ENCODE measurements around the gene GNL3L.
"Not testable (repeated sequence)": the region's sequence is repeated elsewhere in the genome, so short reads cannot be mapped to it uniquely, and the experiment has no call there.

GNL3L gene, protein sequence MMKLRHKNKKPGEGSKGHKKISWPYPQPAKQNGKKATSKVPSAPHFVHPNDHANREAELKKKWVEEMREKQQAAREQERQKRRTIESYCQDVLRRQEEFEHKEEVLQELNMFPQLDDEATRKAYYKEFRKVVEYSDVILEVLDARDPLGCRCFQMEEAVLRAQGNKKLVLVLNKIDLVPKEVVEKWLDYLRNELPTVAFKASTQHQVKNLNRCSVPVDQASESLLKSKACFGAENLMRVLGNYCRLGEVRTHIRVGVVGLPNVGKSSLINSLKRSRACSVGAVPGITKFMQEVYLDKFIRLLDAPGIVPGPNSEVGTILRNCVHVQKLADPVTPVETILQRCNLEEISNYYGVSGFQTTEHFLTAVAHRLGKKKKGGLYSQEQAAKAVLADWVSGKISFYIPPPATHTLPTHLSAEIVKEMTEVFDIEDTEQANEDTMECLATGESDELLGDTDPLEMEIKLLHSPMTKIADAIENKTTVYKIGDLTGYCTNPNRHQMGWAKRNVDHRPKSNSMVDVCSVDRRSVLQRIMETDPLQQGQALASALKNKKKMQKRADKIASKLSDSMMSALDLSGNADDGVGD

DNA sequence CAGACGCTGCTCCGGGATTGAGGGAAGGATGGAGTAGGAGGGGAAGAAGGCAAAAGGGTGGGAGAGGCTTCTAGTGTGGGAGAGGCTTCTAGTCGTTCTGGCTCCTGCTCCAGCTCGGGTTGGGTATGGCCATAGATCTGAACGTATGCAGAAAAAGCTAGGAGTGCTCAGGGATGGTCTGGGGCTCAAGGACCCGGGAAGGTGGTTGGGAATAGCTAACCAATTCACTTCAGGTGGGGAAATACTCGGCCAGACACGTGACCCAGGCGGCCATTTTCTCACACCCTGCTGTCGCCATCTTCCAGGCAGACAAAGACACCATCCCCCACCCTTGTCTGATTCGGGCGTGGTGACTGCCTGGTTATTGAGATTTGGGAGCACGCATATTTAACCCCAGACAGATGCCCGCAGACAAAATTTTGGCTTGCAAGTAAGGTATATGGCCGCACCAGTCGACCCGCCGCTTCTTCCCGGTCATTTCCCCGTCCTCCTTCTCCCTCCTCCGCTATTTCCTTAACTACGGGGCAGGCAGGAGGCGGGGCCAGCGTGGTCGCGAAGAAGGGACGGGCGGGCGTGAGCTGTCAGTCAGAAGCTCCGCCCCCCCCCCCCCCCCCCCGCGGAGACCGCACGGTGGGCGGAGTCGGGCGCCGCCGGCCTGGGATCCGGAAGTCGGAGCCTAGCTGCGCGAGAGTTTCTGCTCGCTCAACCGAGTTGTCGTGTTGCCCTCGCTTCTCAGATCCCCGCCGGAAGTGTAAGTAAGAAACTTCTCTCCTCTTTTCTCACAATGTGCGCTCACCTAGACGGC lies at the start of gene GNL3L:
Gene GNL3L (plus strand): TSS at position 668 of the 805 bp plus-strand sequence. CDS start 2,348 bp downstream, outside the sequence.
- peak; percentile 67 for DNase-seq

DNA sequence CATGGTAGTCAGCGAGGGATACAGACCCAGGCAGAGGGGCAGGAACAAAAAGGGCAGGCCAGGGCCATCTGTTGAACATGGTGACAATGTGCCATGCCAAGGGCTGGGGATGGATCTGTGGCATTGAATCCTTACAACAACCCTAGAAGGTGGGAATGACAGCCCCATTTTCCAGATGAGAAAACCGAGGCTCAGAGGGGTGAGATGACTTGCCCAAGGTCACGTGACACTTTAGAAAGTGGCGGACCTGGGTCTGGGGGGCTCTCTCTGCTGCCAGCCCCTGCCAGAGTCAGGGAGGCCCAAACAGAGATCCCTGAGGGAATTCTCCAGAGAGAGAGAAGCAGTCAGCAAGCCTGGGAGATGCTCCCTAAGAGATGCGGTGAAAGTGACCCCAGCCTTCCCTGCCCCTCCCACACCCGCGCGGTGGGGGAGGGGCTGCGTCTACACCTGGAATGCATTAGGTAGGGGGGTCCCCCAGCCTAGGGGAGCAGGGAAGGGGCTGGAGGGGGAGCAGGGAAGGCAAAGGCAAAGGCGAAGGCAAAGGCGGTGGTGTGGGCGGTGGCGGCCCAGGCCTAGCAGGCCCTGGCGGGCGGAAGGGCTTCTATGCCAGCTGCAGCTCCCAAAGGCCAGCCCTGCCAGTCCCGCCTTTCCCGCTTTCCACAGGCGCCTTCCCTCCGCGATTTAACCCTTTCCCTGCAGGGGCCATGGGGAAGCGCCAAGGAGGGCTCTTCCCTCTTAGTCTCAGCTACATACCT lies 47.0 kb upstream of the GNL3L start:
- no peak for DNase-seq

DNA sequence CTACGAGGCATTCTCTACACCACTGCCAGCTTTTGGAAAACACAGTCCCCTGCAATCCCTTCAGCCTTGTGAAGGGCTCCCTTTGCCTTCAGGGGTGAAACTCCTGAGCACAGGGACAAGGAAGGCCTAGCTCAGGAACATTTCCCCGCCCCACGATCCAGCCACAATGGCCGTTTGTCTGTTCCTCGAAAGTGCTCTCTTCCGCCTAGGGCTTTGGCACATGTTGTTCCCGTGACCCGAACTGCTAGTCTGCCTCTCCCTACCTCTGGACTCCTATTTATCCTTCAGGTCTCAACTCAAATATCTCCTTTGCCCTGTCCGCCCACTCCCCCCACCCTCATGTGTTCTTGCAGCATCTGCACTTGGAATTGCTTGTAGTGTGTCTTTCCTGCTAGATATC lies 46.1 kb upstream of the GNL3L start:
- no peak for DNase-seq

DNA sequence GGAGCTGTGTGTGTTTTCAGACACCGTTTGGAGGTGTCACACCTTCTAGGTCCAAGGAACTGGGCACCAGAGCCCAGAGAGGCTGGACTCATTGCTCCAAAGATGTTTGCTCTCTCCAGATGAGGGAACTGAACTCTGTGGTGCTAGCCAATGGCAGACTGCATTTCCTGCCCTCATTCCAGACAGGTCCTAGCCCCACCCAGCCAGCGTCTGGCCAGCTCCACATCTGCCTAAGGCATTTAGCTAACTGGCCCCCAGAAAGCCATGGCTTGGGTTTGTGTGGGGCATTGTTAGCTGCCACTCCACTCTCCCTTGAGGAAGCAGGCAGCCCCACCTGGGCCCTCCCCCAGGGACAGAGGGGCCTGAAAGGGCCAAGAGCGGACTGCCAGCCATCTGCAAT lies 45.4 kb upstream of the GNL3L start:
- no peak for DNase-seq

DNA sequence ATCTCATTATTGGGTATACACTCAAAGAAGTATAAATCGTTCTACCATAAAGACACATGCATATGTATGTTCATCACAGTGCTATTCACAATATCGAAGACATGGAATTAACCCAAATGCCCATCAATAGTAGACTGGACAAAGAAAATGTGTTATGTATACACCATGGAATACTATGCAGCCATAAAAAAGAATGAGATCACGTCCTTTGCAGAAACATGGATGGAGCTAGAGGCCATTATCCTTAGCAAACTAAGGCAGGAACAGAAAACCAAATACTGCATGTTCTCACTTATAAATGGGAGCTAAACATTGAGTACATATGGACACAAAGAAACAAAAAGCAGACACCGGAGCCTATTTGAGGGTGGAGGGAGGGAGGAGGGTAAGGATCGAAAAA lies 40.2 kb upstream of the GNL3L start:
- DNase-seq: not testable (repeated sequence)

DNA sequence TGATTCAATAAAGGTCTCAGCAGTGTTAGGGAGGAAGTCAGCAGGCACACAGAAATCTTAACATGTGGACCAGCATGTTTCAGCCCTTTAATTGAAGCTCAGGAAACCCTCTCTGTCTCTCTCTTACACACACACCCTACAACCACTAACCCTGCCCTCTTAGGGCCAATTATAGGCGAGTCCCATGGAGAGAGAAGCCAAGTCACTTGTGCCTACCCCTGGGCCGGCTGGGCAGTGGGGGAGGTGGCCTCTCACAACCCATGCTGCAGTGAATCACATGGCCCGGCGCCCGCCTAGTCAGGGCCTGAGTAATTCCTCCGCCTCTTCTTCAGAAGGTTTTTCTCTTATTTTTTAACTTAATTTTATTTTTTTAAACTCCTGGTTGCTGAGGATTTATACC lies 37.7 kb upstream of the GNL3L start:
- DNase-seq: no peak

DNA sequence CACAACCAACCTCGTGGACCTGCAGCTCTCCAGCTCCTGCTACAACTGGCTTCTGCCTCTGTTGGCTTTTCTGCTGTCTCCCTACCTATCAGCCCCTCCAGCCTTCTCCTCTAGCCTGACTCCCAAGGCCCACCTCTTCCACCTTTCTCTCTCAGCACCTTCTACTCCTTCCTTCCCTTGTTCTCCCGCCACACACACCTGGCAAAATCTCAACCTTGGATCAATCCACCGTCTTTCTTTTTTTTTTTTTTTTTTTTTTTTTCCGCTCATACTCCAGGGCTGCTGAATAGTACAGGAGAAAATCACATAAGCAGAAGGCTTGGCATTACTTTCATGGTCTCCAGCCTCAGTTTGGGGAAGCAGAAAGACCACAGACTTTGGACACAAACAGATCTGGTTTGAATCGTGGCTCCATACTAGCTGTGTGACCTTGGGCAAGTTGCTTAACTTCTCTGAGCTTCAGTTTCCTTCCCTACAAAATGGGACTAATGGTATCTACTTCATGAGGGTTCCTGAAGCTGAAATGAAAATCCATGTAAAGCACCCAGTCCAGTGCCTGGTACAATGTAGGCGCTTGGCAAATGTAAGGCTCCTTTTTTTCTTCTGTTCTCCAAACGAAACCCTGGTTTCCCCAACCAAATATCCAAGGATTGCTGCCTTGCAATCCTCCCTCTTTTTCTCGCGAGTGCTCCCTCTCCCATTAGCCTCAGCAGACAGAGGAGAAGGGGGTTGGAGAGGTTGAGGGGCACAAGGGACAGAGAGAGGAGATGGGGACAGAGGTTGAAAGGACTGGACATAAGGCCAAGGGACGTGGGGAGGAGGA lies 35.6 kb upstream of the GNL3L start:
- no peak for DNase-seq

DNA sequence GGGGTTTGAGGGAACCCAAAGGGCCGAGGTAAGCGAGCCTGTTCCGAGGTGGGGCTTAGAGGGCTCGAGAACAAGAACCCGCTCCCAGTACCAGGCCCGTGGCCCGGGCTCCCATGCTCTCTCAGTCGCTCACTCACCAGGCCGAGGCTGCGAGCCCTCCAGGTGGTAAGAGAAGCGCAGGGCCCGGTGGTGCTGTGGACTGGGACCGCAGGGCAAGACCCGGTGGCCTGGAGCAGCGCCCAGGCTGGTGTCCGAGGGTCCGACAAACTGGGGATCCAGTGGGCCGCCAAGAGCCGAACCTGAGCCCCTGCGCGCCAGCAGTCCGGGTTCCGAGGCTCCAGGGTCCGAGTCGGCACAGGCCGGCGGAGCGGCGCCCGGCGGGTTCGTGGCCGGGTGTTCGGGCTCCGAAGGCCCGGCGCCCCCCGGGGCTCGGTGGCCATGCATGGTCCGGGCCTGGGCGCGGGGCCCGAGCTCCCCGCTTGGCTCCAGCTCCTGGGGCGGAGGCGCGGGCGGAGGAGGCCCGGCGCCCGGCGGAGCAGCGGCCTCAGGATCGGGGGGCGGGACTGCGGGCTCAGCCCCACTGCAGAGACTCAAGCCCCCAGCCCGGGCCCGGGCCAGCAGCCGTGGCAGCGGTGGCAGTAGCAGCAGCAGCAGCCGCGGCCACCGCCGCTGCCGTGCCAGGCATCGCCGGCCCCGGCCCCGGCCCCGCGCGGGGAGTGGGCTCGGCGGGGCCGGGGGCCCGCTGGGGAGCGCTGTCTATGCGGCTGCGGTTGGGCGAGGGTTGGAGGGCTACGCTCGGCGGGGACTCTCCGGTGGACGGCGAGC lies 34.8 kb upstream of the GNL3L start:
- no peak for DNase-seq

DNA sequence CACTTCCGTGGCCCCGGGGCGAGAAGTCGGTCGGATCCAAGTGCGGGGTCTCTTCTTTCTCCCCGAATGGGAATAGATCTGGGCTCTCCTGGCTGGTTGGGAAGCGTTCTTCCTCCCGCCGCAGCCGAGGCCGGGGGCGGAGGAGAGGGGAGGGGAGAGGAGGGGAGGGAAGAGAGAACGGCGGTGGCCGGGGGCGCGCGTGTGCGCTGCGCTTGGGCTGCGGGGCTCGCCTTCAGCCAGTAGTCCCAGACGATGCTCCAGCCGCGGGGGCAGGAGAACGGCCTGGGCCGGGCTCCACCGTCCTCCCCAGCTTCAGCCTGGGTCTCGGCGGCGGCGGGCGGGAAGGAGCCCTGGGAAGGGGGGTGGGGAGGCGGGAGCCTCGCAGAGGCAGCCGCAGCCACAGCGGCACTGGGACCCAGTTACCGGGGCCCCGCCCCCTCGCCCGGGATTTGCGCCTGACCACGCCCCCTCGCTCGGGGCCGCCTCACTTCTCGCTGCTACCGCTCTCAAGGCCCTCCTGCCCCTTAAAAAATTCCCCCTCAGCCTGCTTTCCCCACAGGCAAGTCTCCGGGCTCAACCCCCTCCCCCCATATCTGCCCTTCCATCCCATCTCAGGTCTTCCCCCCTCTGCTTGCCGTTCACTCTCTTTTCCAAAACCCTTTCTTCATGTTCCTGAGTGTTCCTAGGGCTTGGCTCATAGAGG lies 34.1 kb upstream of the GNL3L start, which contains the start of gene FGD1:
Gene FGD1 (minus strand): TSS at position 421 of the 703 bp plus-strand sequence. CDS start 802 bp downstream, outside the sequence.
- DNase-seq: no peak

DNA sequence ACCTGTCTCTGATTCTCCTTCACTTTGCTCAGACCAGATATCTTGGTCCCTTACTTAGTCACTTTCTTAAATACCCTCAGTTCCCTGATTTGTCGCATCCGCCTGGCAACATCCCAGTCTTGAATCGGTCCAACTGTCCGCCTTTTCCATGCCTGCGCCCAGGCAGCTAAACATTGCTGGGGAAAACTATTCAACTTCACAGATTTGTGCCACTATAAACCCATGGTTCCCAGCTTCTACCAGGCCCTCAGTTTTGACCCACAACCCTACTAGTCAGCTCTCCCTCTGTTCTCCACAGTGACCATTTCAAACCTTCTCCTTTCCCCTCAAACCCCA lies 33.5 kb upstream of the GNL3L start:
- no peak for DNase-seq

DNA sequence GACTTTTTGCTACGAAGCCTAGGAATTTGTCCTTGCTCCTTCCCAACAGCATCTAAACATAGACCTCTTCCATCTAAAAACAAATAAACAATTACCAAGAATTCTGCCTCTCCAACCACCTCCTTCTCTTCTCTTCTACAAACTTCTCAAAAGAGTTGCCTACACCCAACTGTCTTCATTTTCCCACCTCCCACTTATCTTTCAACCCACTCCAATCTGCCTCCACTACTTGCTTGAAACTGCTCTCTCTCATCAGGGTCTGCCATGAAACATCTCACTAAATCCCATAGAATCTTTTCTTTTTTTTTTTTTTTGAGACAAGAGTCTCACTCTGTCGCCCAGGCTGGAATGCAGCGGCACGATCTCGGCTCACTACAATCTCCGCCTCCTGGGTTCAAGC lies 33.1 kb upstream of the GNL3L start:
- no peak for DNase-seq

DNA sequence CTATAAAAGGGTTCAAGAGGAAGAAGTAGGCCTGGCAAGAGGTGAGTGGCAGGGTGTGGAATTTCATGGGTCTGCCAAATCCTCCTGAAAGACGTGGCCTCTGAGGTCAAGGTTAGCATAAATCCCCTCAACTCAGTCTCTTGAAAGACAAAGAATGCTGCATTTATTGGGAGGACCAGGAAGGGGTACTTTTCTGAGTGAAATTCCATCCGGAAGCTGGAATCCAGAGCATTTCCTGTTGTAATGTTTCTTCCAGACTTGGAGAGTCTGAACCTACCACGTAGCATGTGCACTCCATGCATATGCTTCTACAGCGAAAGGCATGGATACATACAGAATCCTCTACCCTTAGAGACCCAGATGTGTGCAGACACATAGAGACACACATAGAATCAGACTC lies 20.6 kb upstream of the GNL3L start:
- no peak for DNase-seq

DNA sequence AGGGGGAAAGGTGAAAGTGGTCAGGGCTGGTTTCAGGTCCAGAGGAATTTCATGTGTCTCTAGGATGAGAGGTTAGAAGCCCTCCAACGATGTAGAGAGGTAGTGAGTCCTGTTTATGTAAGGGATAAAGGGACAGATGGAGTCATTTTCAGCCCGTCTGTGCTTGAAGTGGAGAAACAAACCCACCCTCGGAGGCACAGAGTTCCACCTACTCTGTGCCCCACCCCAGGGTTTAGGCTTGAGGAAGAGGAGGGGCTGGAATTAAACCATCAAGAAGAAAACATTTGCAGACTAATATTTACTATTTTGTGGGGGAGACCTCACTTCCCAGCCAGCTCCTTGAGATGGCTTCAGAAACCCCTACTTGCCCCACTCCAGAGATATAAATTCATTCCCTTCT lies 868 bp upstream of the GNL3L start:
- no peak for DNase-seq

DNA sequence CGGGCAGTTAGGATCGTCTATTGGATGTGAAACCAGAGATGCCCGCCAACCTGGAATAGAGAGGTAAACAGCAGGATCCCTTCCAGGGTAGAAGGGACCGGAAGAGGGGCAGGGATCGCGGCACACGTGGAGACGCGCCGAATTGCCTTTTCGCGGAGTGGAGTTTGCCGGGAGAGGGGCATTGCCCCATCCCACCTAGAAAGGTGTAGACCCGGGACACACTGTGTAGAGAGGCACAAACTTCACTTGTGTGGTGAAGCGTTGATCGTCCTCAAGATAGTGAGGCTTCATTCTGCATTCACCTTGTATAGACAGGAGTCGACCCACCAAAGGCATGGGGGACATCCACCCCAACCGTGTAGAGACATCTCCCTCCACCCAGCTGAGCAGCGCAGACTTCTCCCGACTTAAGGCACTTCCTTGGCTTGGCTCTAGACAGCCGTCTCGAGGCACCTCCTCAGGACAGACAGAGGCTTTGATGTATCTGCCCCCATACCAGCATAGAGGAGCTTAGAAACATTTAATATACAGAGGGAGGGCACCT lies 410 bp downstream of the GNL3L start:
- DNase-seq: no peak

DNA sequence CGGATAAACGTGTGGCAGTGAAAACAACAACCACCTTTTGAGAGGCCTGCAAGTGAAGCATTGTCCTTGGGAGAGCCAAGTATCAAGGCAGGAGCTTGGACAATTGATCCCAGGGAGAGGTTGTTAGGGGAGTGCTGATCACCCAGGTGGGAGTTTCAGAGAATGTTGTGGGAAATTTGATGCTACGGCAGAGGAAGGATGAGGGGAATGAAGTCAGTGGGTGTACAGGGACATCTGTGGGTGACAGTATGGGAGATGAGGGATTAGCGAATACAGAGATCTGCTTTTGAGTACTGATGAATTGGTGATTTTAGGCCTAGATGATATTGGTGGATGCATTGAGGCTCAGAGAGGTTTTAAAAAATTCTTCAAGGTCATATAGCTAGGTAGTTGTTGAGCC lies 4.3 kb downstream of the GNL3L start:
- no peak for DNase-seq

DNA sequence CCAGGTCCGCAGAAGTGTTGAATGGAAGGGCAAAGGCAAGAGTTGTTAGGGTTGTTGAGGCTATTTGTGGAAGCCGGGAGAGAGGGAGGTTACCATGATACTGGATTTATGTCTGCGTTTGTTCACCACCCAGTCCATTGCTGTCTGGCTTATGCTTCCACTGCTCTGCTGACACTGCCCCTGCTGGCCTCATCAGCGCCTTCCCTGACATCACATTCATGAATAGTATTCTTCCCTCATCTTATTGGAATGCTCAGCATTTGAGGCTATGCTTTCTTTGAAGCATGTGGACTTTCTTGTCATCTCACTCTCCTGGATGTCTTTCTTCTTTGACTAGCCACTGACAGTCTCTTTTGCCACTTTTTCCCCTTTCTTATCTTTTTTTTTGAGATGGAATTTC lies 10.3 kb downstream of the GNL3L start:
- no peak for DNase-seq

DNA sequence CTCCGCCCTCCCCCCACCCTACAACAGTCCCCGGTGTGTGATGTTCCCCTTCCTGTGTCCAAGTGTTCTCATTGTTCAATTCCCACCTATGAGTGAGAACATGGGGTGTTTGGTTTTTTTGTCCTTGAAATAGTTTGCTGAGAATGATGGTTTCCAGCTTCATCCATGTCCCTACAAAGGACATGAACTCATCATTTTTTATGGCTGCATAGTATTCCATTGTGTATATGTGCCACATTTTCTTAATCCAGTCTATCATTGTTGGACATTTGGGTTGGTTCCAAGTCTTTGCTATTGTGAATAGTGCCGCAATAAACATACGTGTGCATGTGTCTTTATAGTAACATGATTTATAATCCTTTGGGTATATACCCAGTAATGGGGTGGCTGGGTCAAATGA lies 12.2 kb downstream of the GNL3L start:
- not testable (repeated sequence) for DNase-seq

DNA sequence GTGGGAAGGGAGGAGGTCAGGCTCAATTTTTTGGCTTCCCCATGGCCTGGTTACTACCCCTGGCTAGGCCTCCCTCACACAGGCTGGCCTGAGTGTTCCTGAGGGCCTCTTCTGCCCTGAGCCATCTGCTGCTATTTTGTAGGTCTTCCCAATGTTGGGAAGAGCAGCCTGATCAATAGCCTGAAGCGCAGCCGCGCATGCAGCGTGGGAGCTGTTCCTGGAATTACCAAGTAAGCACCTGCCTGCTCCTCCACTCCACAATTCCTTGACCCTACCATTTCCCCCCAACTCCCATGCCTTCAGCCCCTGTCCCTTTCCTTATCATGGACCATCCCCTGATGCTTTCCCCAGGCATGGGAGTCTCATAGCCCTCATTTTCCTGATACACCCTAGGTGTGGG lies 20.8 kb downstream of the GNL3L start:
- DNase-seq: no peak

DNA sequence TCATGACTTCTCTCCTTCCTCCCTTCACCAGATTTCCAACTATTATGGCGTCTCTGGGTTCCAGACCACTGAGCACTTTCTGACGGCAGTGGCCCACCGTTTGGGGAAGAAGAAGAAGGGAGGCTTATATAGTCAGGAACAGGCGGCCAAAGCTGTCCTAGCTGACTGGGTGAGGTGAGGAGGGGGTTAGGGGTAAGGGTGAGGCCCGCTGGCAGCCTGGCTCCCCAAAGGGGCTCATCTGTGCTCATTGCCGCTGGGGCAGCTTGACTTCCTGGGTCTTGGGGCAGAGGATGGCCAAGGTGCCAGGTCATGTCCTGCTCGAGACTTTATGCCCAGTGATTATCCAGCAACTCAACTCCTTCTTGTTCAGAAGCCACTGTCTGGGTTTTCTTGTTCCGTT lies 21.8 kb downstream of the GNL3L start:
- no peak for DNase-seq

DNA sequence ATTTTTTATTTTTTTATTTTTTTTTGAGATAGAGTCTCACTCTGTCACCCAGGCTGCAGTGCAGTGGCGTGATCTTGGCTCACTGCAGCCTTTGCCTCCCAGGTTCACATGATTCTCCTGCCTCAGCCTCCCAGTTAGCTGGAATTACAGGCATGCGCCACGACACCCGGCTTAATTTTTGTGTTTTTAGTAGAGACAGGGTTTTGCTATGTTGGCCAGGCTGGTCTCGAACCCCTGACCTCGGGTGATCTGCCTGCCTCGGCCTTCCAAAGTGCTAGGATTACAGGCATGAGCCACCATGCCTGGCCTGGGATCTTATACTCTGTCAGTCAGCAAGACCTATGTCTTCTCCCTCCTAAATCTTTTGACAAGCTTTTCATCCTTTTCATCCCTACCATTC lies 25.0 kb downstream of the GNL3L start:
- not testable (repeated sequence) for DNase-seq

Data from GF-D8 (cell line).